Ascending aorta (tissue), 2 donors: ENCODE measurements around the gene PPP1R17. TPM values are rescaled to one million over a fixed set of nuclear protein-coding genes. Genes with fewer than 3 reads are reported as not detected.

ENCODE experiments used
- DNase-seq, 2 donors: peaks; one replicate each; pipeline ENCODE4 v3.0.0-alpha.2; 2019; ENCODE audit warnings: low spot score in 2 of 2
- H3K27ac ChIP-seq, 2 donors: fragments of 200-600 bp; sonication (generic); one replicate each; pipeline ENCODE4 v1.5.1; 2016 to 2017; ENCODE audit warnings: mild to moderate bottlenecking in 1 of 2
- H3K27me3 ChIP-seq: fragments of 200-600 bp; sonication (generic); one replicate; pipeline ENCODE4 v1.5.1; 2017
- H3K36me3 ChIP-seq, 2 donors: fragments of 200-600 bp; sonication (generic); one replicate each; pipeline ENCODE4 v1.5.1; 2016
- H3K4me1 ChIP-seq, 2 donors: fragments of 200-600 bp; sonication (generic); one replicate each; pipeline ENCODE4 v1.5.1; 2016 to 2017; ENCODE audit warnings: mild to moderate bottlenecking in 1 of 2
- H3K4me3 ChIP-seq, 2 donors: fragments of 200-600 bp; sonication (generic); one replicate each; pipeline ENCODE4 v1.5.1; 2016 to 2017; ENCODE audit warnings: mild to moderate bottlenecking in 1 of 2
- H3K9me3 ChIP-seq, 2 donors: fragments of 200-600 bp; sonication (generic); one replicate each; pipeline ENCODE4 v1.5.1; 2016
- intact Hi-C: fragments of 100-400 bp; cut with DNase I; formaldehyde crosslinking; loops from one replicate; pipeline ENCODE4 v1.15.1; 2023
- total RNA-seq: library from RNA; depleted of rRNA; stranded (reverse); fragments of >200 nt; gene quantifications from one replicate; pipeline ENCODE4 v1.1.0, GENCODE V29; 2016
- TF ChIP-seq, protein P1 (sequence below), 3 experiments: fragments of 200-600 bp in 2 of 3; fragments of 450-650 bp in 1 of 3; sonication (generic) in 2 of 3; IDR thresholded peaks; one replicate each; pipeline ENCODE4 v1.5.1; 2016 to 2019; ENCODE audit warnings: antibody characterized with exemption in 3 of 3, mild to moderate bottlenecking in 1 of 3, moderate library complexity in 1 of 3

Gene PPP1R17
- total RNA-seq = not detected

DNA sequence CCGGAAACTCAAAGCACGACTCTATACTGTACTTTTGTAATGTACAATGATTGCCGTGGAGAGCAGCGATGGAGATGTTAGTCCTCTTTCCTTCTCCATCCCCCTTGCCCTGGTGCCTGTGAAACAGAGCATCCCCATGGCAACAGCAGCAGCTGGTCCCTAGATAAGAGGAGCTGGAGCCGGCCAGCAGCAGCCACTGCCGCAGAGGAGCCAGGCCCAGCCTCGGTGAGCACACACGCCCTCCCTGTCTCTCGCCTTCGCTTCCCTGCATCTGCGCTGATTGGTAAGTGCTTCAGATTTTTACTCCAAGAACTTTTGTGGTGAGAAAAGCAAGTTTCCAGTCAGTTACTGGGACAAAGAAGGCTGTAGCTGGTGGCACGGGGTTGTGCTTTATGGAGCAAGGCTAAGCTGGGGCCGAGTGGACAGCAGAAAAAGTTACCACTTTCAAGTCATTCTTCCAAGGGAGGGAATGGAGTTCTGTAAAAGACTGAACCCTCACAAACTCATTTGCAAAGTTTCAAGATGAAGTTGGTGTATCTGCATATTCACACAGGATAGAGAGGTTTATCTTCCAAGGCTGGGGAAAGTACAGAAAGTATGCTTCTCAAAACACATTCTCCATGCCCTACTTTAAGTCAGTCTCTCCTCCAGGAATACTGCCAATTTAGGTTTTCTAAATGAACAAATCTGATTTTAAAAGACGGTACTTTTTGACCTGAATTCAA is at the start of gene PPP1R17:
TSS of gene PPP1R17 (plus strand) at position 192 of the 725 bp plus-strand sequence. CDS start 5,227 bp downstream, outside the sequence.
- intact Hi-C loops = no loop called here
- Histone ChIP-seq H3K4me1 (no peaks in the 10 kb centered on the region), H3K4me3 (no peak within 1 kb of the TSS), H3K27ac (no peak within 1 kb of the TSS), H3K27me3 (no peaks in the 10 kb centered on the region), H3K9me3 (no peaks in the 10 kb centered on the region), H3K36me3 (no peaks in the 10 kb centered on the region)
- no peak for DNase-seq
- TF ChIP-seq, protein P1, sequence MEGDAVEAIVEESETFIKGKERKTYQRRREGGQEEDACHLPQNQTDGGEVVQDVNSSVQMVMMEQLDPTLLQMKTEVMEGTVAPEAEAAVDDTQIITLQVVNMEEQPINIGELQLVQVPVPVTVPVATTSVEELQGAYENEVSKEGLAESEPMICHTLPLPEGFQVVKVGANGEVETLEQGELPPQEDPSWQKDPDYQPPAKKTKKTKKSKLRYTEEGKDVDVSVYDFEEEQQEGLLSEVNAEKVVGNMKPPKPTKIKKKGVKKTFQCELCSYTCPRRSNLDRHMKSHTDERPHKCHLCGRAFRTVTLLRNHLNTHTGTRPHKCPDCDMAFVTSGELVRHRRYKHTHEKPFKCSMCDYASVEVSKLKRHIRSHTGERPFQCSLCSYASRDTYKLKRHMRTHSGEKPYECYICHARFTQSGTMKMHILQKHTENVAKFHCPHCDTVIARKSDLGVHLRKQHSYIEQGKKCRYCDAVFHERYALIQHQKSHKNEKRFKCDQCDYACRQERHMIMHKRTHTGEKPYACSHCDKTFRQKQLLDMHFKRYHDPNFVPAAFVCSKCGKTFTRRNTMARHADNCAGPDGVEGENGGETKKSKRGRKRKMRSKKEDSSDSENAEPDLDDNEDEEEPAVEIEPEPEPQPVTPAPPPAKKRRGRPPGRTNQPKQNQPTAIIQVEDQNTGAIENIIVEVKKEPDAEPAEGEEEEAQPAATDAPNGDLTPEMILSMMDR (IDR thresholded peaks at IDR 0.05) = no peak

DNA sequence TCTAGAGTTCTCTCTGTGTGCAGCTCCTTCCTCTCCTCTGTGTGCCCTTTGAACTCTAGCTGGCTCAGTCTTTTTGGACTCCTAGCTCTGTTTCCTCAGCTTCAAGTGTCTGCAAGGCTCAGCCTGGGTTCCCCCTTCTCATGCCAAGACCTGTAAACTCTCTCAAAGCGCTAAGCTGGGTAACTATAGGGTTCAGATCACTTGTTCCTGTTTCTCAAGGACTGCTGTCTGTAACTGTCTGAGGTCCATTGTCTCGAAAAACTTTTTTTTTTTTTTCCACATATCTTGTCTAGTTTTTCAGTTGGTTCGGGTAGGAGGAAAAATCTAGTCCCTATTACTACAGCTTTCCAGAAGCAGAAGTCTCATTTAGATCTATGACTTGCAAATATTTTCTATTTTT is 46.6 kb upstream of the PPP1R17 start:
- no peak for DNase-seq
- TF ChIP-seq, protein P1 (IDR thresholded peaks at IDR 0.05) = no peak
- intact Hi-C loops = no loop called here

DNA sequence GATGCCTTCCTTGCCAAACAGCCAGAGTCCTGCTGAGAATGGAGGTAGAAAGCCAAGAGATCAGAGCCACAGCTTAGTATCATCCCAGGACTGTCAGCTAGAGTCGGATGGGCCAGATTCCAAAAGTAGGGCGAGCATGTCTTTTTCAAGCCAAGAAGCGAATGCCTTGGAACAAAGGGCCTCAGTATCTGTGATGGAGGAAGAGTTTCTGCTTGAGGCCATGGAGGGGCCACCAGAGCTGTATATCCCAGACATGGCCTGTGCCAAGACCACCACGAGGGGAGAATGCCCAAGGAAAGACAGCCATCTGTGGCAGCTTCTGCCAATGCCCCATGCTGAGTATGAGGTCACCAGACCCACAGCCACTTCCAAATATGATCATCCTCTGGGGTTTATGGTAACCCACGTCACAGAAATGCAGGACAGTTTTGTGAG is 44.3 kb upstream of the PPP1R17 start:
- DNase-seq = no peak
- H3K27me3 ChIP-seq = no peaks in the 10 kb centered on the region
- H3K36me3 ChIP-seq = no peaks in the 10 kb centered on the region
- intact Hi-C loops = no loop called here
- H3K4me1 ChIP-seq = no peaks in the 10 kb centered on the region
- no peak overlapping the region for H3K4me3 ChIP-seq
- no peaks in the 10 kb centered on the region for H3K9me3 ChIP-seq
- TF ChIP-seq, protein P1 (IDR thresholded peaks at IDR 0.05) = no peak
- H3K27ac ChIP-seq = no peak overlapping the region

More for the DNA sequence above, 46.6 kb upstream of the PPP1R17 start:
- Histone ChIP-seq H3K27ac (no peak overlapping the region), H3K4me1 (no peaks in the 10 kb centered on the region), H3K27me3 (no peaks in the 10 kb centered on the region), H3K9me3 (no peaks in the 10 kb centered on the region), H3K4me3 (no peak overlapping the region), H3K36me3 (no peaks in the 10 kb centered on the region)

DNA sequence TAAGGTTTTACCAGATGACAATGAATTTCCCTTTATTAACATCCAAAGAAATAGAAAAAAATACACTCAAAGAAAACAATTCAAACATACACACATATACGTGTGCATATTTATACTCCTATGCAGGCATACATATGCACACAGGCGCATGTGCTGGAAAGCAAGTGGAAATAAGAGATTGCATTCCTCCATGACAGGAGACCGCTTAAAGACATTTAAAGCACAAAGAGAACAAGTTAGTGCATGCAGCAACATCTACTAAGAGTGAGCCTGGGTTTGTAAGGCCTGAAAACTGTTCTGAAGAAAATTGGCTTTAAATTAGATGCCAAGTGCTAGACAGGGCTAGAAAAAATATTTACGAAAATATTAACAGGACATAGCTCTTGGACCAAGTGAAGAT is 40.1 kb upstream of the PPP1R17 start:
- Histone ChIP-seq H3K36me3 (no peaks in the 10 kb centered on the region), H3K27ac (no peak overlapping the region), H3K9me3 (no peaks in the 10 kb centered on the region), H3K4me3 (no peak overlapping the region), H3K27me3 (no peaks in the 10 kb centered on the region), H3K4me1 (no peaks in the 10 kb centered on the region)
- intact Hi-C loops = no loop called here
- DNase-seq = no peak
- TF ChIP-seq, protein P1 (IDR thresholded peaks at IDR 0.05) = no peak

DNA sequence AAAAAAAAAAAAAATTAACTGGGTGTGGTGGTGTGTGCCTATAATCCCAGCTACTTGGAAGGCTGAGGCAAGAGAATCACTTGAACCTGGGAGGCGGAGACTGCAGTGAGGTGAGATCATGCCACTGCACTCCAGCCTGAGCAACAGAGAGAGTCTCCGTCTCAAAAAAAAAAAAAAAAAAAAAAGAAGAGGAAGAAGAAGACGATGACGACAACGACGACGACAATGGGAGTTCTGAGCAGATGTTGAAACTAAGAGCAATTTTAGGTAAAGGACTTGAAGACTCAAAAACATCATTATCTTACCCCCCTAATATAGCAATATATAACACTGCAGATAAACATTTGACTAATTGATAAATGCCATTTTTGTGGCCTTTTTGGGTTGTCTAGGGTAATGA is 39.5 kb upstream of the PPP1R17 start:
- H3K36me3 ChIP-seq = no peaks in the 10 kb centered on the region
- TF ChIP-seq, protein P1 (IDR thresholded peaks at IDR 0.05) = no peak
- H3K27ac ChIP-seq = no peak overlapping the region
- no peaks in the 10 kb centered on the region for H3K9me3 ChIP-seq
- intact Hi-C loops = no loop called here
- no peaks in the 10 kb centered on the region for H3K27me3 ChIP-seq
- no peak for DNase-seq
- H3K4me3 ChIP-seq = no peak overlapping the region
- H3K4me1 ChIP-seq = no peaks in the 10 kb centered on the region
